HG03432 (cell line): ENCODE data around the gene ACTN1.
A peak's percentile ranks its signal among the peaks of the same experiment; 100 is the strongest.

Source experiments
- ATAC-seq: cut with Tn5 transposase; IDR thresholded peaks from one replicate; pipeline ENCODE4 v1.9.1; 2021; ENCODE audit warnings: mild to moderate bottlenecking, moderate library complexity; ENCODE audit not compliant: unreplicated experiment

The ACTN1 gene

GRCh38 chr14:68892961-68893360 is 86.1 kb downstream of the ACTN1 start:
- ATAC-seq, result no peak

DNA sequence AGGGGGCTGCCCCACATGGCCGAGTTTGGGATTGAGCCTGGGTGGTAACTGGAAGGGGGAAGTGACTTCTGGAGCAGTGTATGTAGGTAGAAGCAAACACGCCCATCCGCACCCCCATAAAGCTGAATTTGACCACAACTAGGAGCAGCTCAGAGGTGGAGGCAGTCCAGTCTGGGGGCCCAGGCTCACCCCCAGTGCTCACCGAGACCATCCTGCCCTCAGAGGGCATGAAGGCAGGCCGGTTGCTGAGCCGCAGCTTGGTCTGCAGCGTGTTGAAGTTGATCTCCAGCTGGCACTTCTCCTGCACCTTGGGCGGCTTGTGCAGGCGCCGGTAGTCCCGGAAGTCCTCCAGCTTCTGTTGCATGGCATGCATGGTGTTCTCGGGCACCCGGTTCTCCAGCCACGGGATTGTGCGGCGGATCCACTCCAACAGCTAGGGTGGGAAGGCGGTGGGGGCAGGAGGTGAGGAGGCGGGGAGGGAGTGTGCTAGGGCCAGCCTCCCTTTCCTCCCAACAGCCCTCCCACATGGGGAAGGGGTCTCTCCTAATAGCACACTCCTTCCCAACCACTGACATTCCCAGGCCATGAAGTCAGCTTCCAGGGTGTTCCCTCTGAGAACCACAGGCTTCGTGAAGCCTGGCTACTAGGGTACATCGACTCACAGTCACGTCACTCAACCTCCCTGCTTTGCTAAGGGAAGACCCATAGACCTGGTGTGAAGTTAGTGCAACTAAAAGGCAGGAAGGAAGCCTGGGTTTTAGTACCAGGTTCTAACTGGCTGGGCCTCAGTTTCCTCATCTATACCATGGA is 87.0 kb downstream of the ACTN1 start:
- no peak for ATAC-seq

- ATAC-seq, result no peak
Observed at GRCh38 chr14:68890173-68890931, 88.8 kb downstream of the ACTN1 start.

- no peak for ATAC-seq
Observed at GRCh38 chr14:68888883-68889282, 90.2 kb downstream of the ACTN1 start.

DNA sequence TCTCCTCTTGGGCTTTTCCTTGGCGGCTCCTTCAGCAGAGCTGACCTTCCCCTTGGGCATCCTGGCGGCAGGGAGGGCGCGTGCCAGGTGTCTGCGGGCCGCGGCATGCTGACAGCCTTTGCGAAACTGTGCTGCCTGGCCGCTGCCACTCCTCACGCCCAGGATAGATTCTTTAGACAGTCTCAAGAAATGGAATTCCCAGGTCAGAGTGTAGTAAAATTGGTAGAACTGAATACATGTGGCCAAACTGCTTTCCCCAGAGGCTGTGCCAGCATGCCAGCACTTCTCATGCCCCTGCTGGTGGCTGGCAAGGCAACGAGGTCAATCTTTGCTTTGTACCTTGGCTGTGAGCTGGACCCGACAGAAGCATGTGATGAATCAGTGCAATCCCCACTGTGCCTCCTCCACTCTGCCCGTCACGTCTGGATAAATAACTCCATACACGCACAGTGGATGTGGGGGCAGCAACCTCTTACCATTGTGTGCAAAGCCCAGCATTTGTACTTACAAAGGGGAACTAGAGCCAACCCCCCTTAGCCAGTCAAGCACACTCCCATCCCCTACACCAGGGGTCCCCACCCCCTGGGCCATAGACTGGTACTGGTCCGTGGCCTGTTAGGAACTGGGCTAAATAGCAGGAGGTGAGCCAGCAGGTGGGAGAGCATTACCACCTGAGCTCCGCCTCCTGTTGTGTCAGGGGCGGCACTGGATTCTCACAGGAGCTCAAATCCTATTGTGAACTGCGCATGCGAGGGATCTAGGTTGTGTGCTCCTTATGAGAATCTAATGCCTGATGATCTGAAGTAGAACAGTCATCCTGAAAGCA is 90.9 kb downstream of the ACTN1 start:
- ATAC-seq, result no peak

- no peak for ATAC-seq
Observed at GRCh38 chr14:68886109-68886434, 93.0 kb downstream of the ACTN1 start.

DNA sequence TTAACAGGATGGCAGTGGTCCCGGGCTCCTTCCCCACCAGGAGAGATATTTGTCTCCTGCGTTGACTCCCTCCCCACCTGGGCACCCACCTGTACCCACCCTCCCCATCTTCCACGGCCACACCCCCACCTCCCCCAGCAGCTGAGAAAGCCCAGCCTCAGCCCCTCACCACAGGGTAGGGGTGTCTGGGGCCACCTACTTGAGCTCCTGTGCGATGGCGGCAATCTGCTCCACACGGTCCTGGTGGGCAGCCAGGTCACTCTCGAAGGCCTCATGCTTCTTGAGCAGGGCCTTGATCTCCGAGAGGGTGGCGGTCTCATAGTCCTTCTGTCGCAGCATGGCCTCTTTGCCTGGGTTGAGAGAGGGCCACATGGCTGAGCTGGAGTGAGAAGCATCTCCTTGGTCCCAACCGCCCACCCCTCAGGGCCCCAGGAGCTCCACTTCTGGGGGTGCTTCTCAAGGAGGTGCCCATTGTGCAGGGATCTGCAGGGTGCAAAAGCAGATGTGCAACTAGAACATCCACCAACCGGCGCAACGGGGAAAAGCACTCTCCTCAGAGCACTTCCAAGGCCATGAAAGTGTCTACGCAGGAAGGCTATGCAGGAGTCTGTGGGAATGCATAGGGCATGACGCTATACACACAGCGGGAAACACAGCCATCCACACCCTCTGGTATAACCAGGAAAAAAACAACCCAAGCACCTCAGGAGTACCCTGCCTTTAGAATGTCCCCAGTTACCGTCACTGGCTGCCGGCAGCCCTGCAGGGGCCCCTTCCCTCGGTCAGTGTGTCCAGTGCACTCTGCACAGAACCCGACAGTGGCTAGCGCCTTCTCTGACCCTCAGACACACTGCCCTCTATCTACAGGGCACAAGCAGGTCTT is 93.6 kb downstream of the ACTN1 start:
- ATAC-seq, result no peak

- no peak for ATAC-seq
Observed at GRCh38 chr14:68884031-68885030, 94.8 kb downstream of the ACTN1 start.

GRCh38 chr14:68882235-68882634 is 96.9 kb downstream of the ACTN1 start:
- no peak for ATAC-seq

DNA sequence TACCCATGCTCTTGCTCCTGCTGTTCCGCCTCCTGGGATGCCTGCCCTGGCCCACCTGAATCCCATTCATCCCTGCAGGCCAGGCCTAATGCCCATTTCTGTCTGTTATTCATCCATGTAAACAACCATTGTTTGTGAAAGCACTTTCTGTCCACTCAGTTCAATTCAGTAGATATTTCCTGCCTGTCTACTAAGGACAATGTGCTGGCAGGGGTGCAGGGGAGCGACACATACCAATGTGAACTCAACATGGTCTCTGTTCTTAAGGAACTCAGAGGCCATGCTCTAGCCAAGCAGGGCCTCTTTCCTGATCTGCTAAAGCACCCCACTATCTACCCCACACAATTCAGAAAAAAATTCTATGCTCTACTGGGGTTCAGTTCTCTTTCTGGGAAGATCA is 97.7 kb downstream of the ACTN1 start:
- no peak for ATAC-seq

GRCh38 chr14:68880581-68881105 is 98.5 kb downstream of the ACTN1 start:
- no peak for ATAC-seq

DNA sequence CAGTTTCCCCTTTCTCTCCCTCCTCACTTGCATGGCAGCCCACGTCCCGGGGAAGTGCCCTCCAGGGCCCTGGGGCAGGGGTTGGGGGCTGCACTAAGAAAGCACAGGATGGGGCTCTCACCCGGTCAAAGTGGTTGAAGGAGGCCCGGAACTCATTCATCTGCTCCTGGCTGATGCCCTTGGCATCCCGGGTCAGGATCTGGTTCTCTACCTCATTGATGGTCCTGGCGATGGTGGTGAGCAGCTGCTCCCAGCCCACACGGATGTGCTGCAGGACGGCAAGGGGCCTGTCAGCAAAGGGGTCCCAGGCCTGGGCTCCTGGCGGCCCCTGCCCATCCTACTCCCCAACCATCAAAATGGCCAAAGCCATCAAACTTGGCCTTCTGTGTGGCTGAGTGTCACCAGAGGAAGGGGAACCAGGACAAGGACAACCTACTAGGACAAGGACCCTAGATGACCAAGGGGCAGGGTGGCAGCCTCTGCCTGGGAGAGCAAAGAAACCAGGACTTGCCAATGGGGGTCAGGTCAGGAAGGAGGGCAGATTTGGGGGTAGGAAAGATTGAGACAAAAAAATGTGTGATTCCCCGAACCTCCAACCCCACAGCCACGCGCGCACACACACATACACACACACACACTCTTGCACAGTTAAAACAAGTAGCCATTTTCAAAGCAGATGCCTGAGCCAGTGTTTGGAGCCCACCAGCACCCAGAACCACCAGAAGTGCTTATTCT is 99.1 kb downstream of the ACTN1 start:
- no peak for ATAC-seq

DNA sequence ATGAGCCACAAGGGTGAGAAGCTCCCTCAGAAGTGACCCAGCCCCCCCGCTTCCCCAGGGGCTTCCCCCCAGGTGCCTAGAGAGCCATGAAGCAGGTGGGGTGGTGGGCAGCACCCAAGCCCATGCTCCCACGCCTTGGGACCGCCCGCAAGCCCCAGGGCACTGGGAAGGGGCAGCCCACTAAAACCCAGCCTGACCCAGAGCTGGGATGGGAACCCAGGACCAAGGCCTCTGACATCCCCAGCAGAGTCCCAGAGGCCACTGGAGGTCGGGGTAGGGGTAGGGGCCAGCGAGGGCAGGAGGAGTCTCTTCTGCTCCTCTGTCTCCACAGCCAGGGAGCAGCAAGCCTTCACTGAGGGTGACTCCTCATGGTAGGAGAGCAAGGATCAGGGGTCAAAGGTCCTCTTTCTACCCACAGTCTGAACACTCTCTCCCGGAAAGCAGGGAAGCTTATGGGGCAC is 99.8 kb downstream of the ACTN1 start:
- no peak for ATAC-seq

GRCh38 chr14:68878908-68879307 is 100.2 kb downstream of the ACTN1 start:
- no peak for ATAC-seq

- no peak for ATAC-seq
Observed at GRCh38 chr14:68877993-68878575, 101.0 kb downstream of the ACTN1 start.

DNA sequence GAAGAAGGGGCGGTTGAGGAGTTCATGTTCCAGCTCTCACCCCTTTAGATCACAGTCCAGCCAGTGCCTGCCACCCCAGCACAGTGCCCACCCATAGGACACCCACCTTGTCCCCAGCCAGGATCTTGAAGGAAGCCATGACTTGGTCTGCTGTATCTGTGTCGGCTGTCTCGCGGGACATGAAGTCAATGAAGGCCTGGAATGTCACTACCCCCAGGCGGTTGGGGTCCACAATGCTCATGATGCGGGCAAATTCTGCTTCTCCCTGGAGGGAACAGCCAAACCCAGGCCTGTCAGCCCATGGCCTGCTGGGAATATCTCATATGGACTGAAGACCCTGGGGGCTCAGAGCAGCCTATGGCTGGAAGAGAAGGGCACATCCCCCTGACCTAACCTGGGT is 102.1 kb downstream of the ACTN1 start:
- ATAC-seq, result no peak

DNA sequence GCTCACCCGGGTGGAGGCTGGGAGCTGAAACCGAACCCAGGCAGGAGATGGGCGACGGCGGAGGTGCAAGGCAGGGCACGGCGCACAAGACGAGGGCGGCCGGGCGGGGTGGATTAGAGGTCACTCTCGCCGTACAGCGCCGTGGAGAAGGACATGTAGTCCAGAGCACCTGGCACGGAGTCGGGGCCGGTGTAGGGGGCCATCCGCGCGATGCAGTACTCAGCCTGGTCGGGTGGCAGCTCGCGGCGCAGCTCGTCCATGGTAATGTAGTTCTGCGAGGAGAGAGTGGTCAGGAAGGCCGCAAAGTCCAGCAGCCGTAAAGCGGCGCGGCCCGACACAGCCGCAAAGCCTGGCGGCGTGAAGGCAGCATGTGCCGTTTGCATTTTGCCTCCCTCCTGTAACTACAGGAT is 104.4 kb downstream of the ACTN1 start:
- ATAC-seq, result peak; percentile 45

DNA sequence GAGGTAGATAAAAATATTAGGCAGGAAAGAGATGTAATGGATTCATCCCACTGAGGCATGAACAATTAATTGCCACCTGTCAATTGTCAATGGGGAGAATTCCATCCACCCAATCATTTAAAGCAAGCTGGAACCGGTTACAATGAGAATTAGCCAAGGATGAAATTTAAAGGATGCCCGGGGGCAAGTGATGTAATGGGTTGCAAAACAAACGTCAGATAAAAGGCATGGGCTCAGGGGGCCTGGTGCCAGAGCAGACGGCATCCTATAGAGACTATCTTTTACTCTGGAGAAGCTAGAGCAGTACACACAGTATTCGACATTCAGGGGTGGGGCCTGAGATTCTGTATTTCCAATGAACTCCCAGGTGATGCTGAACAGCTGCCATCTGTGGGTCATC is 105.7 kb downstream of the ACTN1 start:
- ATAC-seq, result no peak
